Measurements from ENCODE around the gene NOS3.

DNA sequence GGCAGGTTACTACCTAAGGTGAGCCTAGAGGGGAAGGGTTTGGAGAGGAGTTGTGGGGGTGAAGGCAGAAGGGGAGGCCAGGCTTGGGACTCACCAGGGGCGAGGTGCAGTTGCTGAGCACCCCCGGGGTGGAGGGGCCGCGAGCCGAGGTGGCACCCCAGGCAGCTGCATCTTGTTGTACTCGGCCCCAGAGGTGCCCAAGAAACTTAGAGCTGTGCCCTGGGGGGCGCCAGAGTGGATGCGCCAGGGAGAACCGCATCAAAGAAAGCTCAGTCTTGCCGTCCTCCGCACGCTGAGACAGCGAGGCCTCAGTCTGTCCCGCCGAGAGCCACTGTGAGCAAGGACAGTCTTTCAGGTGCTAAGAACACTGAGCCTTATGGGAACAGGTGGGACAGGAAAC lies 26.1 kb downstream of the NOS3 start:
- TF ChIP-seq, protein P1, sequence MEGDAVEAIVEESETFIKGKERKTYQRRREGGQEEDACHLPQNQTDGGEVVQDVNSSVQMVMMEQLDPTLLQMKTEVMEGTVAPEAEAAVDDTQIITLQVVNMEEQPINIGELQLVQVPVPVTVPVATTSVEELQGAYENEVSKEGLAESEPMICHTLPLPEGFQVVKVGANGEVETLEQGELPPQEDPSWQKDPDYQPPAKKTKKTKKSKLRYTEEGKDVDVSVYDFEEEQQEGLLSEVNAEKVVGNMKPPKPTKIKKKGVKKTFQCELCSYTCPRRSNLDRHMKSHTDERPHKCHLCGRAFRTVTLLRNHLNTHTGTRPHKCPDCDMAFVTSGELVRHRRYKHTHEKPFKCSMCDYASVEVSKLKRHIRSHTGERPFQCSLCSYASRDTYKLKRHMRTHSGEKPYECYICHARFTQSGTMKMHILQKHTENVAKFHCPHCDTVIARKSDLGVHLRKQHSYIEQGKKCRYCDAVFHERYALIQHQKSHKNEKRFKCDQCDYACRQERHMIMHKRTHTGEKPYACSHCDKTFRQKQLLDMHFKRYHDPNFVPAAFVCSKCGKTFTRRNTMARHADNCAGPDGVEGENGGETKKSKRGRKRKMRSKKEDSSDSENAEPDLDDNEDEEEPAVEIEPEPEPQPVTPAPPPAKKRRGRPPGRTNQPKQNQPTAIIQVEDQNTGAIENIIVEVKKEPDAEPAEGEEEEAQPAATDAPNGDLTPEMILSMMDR (conservative IDR thresholded peaks at IDR 0.05): no peak
- no peak for TF ChIP-seq EZH2 (IDR thresholded peaks at IDR 0.05; ENCODE audit: low read depth)

All from PC-9 (cell line).